Mucosa of descending colon (tissue), 3 donors: ENCODE data around the gene NOC4L. TPM values are rescaled to one million over a fixed set of nuclear protein-coding genes. Genes with fewer than 3 reads are reported as not detected.

Source experiments
- ATAC-seq: fragments of 200-7000 bp; cut with Tn5 transposase; one replicate; pipeline ENCODE4 v1.9.1; 2020; ENCODE audit warnings: mild to moderate bottlenecking, moderate library complexity
- DNase-seq, 3 donors: peaks; one replicate each; pipeline ENCODE4 v3.0.0-alpha.2; 2020
- H3K36me3 ChIP-seq: fragments of 200-600 bp; one replicate; pipeline ENCODE4 v1.8.0; 2021; ENCODE audit warnings: low read depth, mild to moderate bottlenecking
- H3K4me1 ChIP-seq: fragments of 200-600 bp; one replicate; pipeline ENCODE4 v1.8.0; 2021; ENCODE audit warnings: low read depth, mild to moderate bottlenecking
- H3K4me3 ChIP-seq: fragments of 200-600 bp; one replicate; pipeline ENCODE4 v1.8.0; 2021; ENCODE audit warnings: mild to moderate bottlenecking
- H3K9me3 ChIP-seq: fragments of 200-600 bp; one replicate; pipeline ENCODE4 v1.8.0; 2021; ENCODE audit warnings: mild to moderate bottlenecking
- intact Hi-C, 2 donors: fragments of 100-400 bp; cut with DNase I in 1 of 2; cut with micrococcal nuclease in 1 of 2; formaldehyde crosslinking; loops; one replicate each; pipeline versions ENCODE4 v1.11.0 to v1.11.1; 2022; cut with DNase I, micrococcal nuclease
- total RNA-seq, 3 donors: library from RNA; stranded (reverse); fragmentation: NEBNext Ultra II Directional in 2 of 3; extraction: Animal tissue kit (Norgen Biotek cat#: 25700) in 2 of 3; gene quantifications; one replicate each; pipeline versions ENCODE4 v1.2.1 to v1.2.4, GENCODE V29; 2021 to 2023
- TF ChIP-seq, protein P1 (sequence below): fragments of 200-600 bp; IDR thresholded peaks from one replicate; pipeline ENCODE4 v1.8.0; 2022; ENCODE audit warnings: antibody characterized with exemption, mild to moderate bottlenecking
- donor health status: DM: no; HTN: no; CAD: no; lungs with moderate emphysema.
- donor health status: DM: no; HTN: no; CAD: no.
- donor health status: DM: no; HTN: yes; CAD: no.

The NOC4L gene
- total RNA-seq, 3 donors from 2014 or later, result 12.9 to 17.5 (median 13.3) TPM

DNA sequence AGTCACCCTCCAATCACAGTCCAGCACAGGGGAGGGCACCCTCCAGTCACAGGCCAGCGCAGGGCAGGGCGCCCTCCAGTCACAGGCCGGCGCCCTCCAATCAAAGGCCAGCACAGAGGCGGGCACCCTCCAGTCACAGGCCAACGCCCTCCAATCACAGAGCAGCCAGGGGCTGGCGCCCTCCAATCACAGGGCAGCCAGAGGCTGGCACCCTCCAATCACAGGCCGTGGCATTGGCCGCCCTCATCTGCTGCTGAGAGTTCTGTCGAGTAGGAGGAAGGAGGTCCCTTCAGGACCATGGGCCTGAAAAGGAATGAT lies 26.7 kb upstream of the NOC4L start:
- TF ChIP-seq, protein P1, sequence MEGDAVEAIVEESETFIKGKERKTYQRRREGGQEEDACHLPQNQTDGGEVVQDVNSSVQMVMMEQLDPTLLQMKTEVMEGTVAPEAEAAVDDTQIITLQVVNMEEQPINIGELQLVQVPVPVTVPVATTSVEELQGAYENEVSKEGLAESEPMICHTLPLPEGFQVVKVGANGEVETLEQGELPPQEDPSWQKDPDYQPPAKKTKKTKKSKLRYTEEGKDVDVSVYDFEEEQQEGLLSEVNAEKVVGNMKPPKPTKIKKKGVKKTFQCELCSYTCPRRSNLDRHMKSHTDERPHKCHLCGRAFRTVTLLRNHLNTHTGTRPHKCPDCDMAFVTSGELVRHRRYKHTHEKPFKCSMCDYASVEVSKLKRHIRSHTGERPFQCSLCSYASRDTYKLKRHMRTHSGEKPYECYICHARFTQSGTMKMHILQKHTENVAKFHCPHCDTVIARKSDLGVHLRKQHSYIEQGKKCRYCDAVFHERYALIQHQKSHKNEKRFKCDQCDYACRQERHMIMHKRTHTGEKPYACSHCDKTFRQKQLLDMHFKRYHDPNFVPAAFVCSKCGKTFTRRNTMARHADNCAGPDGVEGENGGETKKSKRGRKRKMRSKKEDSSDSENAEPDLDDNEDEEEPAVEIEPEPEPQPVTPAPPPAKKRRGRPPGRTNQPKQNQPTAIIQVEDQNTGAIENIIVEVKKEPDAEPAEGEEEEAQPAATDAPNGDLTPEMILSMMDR, result no peak
- DNase-seq (no peak), ATAC-seq (no peak)
- H3K4me1 ChIP-seq, result no peaks in the 10 kb centered on the region
- H3K36me3 ChIP-seq, result no peaks in the 10 kb centered on the region
- intact Hi-C loops, result no loop called here
- H3K9me3 ChIP-seq, result no peaks in the 10 kb centered on the region
- H3K4me3 ChIP-seq, result no peak overlapping the region

DNA sequence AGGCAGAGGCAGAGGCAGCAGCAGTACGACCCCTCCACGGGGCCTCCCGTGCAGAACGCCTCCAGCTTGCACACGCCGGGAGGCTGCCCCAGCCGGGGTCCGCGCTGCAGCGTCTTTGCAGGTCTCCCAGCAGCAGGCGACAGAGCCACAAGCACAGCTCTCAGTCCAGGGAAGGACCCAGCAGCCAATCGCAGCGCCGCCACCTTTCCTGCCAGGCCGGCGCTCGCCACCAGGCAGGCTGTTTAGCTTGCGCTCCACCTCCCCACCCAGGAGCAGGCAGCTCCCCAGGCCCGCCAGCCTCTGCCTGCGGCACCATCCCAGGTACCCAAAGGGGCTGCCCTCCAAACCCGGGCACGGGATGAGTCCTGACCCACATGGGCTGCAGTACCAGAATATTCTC lies 25.4 kb upstream of the NOC4L start:
- TF ChIP-seq, protein P1, result no peak
- H3K36me3 ChIP-seq, result no peaks in the 10 kb centered on the region
- H3K4me1 ChIP-seq, result no peaks in the 10 kb centered on the region
- ATAC-seq (no peak), DNase-seq (no peak)
- intact Hi-C loops, result no loop called here
- no peak overlapping the region for H3K4me3 ChIP-seq
- no peaks in the 10 kb centered on the region for H3K9me3 ChIP-seq

DNA sequence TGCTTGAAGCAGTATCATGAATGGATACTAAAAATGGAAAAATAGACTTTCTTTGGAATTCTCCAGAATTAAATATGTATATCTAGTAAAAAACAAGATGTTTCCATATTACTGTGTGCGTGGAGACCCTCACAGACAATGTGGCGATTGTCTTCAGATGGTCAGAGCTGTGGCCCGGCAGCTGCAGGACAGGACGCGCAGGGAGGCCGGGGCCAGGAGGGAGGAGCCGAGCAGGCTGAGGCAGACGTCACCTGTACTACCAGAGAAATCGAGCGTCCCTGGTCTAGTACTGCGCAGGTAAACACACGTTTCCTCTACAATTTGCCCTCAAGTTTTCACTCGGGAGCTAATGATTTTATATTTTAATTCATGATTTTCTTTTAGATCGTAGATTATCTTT lies 23.0 kb upstream of the NOC4L start:
- intact Hi-C loops, result no loop called here
- DNase-seq, result no peak

DNA sequence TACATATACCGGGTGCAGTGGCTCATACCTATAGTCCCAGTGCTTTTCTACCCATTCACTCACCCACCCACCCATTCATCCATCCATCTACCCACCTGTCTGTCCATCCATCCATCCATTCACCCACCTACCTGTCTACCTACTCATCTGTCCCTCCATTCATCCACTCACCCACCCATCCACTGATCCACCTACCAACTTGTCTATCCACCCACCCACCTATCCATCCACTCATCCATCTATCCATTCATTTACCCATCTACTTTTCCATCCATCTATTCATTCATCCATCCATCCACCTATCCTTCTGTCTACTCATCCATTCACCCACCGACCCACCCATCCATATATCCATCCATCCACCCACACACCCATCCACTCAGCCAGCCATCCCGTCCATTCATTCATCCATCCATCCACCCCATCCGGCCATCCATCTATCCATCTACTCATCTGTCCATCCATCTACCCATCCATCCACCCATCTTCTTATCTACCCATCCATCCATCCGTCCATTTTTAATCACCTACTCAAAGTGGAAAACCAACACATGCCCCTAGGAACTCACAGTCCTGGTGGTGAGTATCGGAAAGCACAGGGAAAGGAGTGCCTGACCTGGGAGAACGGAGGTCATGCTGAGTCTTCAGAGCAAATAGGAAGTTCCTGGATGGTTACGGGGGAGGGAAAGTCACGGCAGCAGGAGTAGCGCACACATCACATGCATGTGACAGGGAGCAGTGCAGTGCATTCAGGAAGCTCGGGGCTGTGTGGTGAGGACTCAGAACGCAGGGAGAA lies 20.1 kb upstream of the NOC4L start:
- Histone ChIP-seq H3K9me3 (no peaks in the 10 kb centered on the region), H3K4me3 (no peak overlapping the region), H3K4me1 (no peaks in the 10 kb centered on the region), H3K36me3 (no peaks in the 10 kb centered on the region)
- no peak for ATAC-seq
- TF ChIP-seq, protein P1, result no peak
- DNase-seq, result peak in 1 of 3 donors; percentile 2
- intact Hi-C loops, result no loop called here

More for the DNA sequence above, 23.0 kb upstream of the NOC4L start:
- no peaks in the 10 kb centered on the region for H3K4me1 ChIP-seq
- no peaks in the 10 kb centered on the region for H3K36me3 ChIP-seq
- TF ChIP-seq, protein P1, result no peak
- H3K9me3 ChIP-seq, result no peaks in the 10 kb centered on the region
- ATAC-seq, result no peak
- H3K4me3 ChIP-seq, result no peak overlapping the region

DNA sequence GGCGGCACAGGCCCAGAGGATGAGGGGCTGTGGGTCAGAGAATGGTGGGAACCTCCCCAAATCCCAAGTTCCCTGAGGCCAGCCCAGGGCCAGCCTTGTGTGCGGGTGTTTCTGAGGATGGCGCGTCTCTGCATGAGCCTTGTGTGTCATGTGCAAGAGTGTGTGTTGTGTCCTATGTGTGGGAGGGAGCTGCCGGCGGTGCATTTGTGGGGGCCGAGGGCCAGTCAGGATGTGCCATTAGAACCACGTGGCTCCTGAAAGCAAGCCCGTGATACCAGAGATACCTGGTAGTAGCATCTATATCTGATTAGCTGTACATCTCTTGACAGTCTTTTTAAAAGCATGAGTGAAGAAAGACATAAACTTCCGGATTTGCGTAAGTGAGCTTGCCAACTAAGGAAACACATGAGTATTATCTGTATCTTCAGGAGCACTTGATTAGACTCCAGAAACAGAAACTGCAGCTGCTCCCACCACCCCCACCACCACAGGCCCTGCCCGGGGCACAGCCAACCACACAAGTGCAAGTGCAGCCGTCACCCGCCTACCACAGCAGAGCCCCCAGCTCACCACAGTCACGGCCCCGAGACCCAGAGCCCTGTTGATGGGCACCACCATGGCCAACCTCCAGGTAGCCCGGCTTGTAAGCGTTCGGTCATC lies 19.4 kb upstream of the NOC4L start:
- TF ChIP-seq, protein P1, result no peak
- H3K4me1 ChIP-seq, result no peaks in the 10 kb centered on the region
- ATAC-seq (no peak), DNase-seq (no peak)
- no peaks in the 10 kb centered on the region for H3K36me3 ChIP-seq
- intact Hi-C loops, result no loop called here
- no peaks in the 10 kb centered on the region for H3K9me3 ChIP-seq
- H3K4me3 ChIP-seq, result no peak overlapping the region
